GM08714 (cell line): Measurements from ENCODE around the gene TEX26.

ENCODE experiments used
- H3K4me3 ChIP-seq: fragments of 200-500 bp; sonication (Bioruptor generic); 2 replicates; pipeline ENCODE4 v1.5.1; 2014; ENCODE audit warnings: mild to moderate bottlenecking, low read length, inconsistent platforms
- ZNF274 ChIP-seq: IDR thresholded peaks from 2 replicates; pipeline ENCODE4 v1.6.1; 2012; ENCODE audit warnings: mild to moderate bottlenecking, low read depth, low read length

The TEX26 gene

DNA sequence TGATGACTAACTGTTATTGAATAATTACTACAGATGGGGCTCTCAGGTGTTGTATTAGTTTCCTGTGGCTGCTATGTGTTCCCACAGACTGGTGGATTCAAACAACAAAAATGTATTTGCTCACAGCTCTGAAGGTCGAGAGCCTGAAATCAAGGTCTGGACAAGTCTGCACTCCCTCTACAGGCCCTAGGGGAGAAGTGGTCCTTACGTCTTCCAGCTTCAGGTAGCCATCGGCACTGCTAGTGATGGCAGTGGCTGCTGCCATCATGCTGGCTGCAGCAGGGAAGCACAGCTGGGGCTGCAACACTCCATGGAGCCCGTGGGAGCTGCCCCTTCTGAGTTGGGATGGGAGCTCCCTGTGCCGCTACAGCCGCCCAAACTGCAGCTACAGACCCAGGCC, 1.9 kb downstream of the TEX26 start:
- no peak for TF ChIP-seq ZNF274
- no peak overlapping the region for H3K4me3 ChIP-seq

DNA sequence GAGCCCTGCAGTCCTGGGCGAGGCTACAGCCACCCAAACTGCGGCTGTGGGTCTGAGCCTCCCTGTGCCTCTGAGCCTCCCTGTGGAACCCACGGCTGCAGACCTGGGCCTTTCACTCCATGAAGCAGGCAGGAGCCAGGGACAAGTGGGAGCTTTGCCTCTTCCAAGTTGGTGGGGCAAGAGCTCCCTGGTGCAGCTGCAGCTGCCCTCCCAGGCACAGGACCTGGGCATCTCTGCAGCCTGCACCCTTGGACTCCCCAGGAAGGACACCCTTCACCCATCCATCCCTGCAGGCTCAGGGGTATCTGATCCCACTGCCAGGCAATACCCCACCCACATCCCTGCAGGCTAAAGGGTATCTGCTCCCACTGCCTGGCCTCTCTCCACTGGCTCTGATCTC, 2.3 kb downstream of the TEX26 start:
- TF ChIP-seq ZNF274: no peak
- no peak overlapping the region for H3K4me3 ChIP-seq

DNA sequence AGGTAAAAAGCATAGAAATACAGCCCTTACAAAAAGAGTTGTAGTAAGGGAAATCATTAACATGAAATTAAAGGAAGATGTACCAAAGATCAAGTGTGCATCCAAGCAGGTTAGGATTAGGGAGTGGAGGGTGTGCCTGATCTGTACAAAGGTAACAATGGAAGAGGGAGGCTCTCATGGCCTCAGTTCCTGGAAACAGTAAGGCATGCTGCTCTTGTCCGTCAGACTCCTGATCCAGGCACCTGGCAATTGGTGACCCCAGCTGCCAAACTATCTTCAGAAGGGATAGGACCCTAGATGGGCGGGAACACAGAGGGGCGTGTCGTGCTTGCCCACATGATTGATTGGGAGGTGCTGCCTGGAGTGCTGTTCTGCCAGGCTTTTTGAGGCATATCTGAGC, 4.5 kb downstream of the TEX26 start:
- TF ChIP-seq ZNF274: no peak
- no peak overlapping the region for H3K4me3 ChIP-seq

DNA sequence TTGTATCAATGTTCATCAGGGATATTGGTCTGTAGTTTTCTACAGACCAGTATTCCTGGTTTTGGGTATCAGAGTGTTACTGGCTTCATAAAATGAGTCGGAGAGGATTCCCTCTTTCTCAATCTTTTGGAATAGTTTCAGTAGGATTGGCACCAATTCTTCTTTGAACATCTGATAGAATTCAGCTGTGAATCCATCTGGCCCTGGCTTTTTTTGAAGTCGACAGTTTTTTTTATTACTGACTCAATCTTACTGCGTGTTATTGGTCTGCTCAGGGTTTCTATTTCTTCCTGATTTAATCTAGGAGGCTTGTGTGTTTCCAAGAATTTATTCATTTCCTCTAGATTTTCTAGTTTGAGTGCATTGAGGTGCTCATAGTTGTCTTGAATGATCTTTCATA, 11.4 kb downstream of the TEX26 start:
- no peak for TF ChIP-seq ZNF274
- H3K4me3 ChIP-seq: no peak overlapping the region

DNA sequence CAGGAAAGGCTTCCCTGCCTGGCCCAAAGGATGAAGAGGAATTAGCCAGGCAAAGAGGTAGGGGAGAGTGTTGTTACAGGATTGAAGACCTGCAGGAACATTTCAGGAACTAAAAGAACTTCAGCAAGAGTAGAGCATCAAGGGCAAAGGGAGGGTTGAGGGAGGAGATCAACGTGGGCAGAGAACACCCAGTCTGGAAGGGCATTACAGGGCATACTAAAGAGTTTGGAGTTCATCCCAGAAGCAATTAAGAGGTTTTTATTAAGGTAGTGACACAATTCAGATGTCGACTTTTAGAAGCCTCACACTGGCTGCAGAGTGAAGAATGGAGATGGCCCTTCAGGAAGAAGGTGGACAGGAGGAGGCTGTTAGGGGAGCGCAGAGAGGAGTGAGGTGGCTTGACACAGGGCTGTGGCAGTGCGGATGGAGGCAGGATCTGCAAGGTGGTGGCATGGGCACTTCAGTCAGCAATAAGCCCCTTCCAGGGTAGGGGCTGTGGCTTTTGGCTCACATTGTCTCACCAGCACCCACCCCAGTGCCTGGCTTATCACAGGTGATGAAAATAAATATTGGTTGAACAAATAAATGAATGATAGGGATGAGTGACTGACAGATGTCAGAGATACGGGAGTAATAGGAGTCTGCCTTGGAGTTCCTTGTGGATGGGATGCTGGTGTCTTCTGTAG, 24.9 kb downstream of the TEX26 start:
- TF ChIP-seq ZNF274: no peak
- H3K4me3 ChIP-seq: no peak overlapping the region

DNA sequence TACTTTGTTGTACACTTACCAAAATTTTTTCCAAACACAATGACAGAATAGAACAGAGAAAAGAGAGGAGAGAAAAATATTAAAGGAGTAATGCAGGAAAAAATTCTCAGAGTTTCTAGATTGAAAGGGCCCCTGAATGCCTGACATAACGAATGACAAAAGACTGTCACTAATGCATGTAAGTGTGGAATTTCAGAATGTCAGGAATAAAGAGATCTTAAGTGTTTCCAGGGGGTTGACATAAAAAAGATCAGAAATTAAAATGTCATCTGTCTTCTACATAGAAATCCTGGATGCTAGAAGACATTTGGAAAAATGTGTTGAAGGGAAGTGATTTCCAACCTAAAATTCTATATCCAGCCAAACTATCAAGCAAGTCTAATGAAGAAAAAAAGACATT, 27.2 kb downstream of the TEX26 start:
- no peak for TF ChIP-seq ZNF274
- no peak overlapping the region for H3K4me3 ChIP-seq

DNA sequence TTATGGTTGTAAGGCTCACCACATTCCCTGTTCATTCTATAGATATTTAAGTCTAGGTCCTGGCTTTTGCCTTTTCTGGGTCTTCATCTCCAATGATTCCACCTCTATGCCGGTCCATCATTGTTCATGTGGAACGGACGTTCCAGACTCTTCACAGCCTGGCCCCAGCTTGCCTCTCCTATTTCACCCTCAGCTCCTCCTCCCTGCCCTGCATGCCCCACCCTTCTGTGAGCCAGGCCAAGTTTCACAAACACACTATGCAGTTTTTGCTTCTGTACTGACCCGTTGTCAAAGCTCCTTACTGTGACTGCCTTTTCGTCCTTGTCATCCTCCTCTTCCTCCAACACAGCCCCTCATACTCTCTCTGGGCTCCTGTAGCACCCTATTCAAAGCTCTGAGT, 31.3 kb downstream of the TEX26 start:
- TF ChIP-seq ZNF274: no peak

DNA sequence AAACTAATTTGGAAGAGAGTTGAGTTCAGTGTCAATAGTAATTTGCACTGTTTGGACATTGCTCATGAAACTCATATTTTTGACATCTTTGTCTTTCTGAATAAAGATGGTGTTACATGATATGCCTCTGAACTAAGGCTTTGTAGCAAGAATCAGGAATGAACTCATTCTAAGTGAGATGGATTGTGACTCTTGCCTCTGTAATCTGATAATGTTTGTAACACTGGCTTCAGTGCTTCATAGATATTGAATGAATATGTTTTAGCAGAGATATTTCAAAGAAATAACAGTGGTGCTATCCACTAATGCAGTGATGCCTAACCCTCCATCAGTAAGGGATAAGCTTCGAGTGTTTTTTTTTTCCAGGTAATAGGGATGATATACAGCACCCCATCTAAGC, 32.9 kb downstream of the TEX26 start:
- TF ChIP-seq ZNF274: no peak
- H3K4me3 ChIP-seq: no peak overlapping the region

More for the DNA sequence above, 31.3 kb downstream of the TEX26 start:
- H3K4me3 ChIP-seq: no peak overlapping the region

DNA sequence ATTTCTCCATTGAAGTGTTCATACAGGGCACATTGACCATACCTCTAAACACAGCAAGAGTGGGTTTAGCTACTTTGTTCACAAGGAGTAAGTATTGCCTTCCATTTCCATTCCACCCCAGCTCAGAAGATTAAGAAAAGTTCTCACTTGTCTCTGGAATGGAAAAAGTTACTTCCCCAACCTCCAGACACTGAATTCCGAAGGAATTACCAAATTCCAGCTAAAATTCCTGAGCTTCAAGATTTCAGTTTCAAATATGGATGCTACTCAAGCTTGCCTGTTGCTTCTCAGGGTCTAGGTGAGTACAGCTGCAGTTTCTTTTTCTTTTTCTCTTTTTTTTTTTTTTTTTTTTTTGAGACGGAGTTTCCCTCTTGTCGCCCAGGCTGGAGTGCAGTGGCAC, 33.6 kb downstream of the TEX26 start:
- no peak overlapping the region for H3K4me3 ChIP-seq
- no peak for TF ChIP-seq ZNF274

DNA sequence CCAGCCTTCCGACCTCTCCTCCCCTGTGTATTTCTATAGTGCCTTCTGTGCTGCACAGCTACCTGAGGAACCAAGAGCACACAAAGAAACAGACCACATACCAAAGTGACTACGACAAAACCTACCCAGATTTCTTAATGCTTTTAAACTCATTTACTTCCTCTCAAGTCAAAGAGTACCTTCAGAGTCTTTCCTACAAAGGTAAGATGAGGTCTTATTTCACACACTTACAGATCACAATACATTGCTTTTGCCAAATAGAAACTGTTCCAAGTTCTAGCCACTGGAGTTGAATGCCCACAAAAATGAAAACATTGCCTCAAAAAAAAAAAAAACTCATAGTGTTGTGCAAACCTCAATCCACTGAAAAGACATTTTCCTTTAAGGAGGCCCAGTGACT, 36.4 kb downstream of the TEX26 start:
- no peak for TF ChIP-seq ZNF274
- H3K4me3 ChIP-seq: no peak overlapping the region

DNA sequence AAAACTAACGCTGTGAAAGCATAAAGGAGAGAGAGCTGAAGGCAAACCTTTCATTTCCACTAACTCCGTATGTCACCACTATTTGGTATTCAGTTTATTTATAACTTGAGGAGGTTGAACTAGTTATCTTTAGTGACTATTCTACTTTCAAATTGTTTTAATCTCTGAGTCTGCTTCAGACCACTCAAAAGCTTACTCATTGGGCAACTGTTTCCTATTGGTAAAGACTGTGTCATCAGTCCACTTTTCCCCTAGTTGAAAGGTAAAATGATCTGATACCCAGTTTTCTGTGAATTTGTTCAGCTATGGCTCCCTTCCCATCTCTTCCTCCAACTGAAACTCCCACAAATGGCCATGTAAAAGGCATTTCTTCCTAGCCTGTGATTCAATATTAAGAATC, 39.1 kb downstream of the TEX26 start:
- H3K4me3 ChIP-seq: no peak overlapping the region
- TF ChIP-seq ZNF274: no peak

DNA sequence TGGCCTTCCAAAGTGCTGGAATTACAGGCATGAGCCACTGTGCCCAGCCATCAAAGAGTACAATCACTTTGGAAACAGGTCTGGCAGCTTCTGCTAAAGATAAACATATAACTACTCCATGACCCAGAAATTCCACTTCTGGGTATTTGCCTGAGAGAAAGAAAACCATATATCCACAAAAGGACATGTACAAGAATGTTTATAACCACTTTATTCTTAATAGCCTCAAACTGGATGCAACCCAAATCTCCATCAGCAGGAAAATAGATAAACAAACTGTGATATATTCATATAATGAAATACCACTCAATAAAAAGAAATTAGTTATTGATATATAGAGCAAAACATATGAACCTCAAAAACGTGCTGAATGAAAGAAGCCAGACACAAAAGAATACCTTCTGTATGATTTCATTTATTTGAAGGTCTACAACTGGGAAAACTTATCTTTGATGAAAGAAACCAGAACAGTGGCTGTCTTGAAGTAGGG, 40.5 kb downstream of the TEX26 start:
- no peak for TF ChIP-seq ZNF274

DNA sequence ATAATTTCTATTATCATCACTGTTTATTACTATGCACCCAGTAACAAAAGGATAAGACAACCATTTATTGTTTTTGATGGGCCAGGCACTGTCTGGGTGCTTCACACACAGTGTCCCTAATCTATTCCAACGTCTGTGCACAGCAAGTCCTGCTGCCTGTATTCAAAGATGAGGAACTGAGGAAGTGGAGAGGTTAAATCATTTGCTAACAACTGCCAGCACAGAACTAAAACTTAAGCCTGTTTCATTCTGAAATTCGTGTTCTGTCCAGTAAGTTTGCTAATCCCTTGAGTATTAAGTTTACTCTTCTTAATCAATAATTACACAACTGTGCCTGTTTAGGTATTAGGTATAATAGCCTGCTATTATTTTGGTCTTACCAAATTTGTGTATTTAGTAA, 41.9 kb downstream of the TEX26 start:
- no peak for TF ChIP-seq ZNF274
- no peak overlapping the region for H3K4me3 ChIP-seq

More for the DNA sequence above, 40.5 kb downstream of the TEX26 start:
- no peak overlapping the region for H3K4me3 ChIP-seq

DNA sequence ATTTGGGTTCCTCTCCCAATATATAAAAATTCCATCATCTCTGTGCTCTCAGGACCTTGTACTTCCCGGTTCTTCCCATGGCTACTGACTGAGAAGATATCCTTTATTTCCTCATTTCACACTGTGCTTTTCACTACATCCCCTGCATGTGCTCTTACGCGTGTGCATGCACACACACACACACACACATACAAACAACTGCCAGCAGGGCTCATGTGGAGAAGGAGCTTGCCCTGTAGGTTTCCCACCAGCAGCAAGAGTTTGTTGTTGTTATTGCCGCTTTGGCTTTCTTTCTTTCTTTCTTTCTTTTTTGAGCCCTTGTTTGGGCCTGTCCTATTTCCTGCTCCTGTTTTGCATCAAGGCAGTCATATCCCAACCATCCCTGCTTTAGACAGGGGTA, 43.6 kb downstream of the TEX26 start:
- no peak for TF ChIP-seq ZNF274
- no peak overlapping the region for H3K4me3 ChIP-seq

DNA sequence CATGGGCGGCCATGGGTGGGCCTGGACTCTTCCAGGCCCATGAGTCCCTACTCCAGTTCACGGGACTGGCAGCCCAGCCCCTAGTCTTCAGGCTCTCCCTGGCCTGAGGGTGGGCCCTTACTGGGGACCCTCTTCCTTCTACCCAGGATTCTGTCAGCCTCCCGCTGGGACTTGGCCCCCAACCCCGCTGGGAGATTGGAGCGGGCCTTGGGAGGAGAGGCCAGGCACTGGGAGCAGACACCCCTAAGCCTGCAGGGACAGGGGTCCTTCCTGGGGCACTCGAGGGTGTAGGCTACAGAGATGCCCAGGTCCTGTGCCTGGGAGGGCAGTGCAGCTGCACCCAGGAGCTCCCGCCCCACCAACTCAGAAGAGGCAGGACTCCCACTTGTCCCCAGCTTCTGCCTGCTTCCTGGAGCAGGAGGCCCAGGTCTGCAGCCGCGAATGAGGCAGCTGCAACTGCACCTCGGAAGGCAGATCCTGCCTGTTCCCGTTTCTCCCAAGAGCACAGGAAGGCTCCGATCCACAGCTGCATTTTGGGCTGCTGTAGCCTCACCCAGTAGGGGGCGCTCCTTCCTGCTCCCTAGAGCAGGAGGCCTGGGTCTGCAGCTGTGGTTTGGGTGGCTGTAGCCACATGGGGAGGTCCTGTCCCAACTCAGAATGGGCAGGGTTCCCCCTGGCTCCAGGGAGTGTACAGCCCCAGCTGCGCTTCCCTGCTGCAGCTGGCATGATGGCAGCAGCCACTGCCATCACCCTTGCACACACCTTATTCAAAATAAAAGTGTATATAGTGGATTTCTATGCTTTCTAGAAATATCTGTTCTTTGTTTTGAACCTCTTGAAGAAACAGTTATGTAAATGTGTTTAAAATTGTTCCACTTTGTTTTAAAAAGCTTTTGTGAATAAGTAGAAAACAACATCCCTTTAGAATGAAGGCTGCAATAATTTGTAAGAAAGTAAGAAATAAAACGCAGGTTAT, 46.8 kb downstream of the TEX26 start:
- no peak for TF ChIP-seq ZNF274

More for the DNA sequence above, 46.8 kb downstream of the TEX26 start:
- no peak overlapping the region for H3K4me3 ChIP-seq
